Measurements from ENCODE around the gene BTNL3. TPM values are rescaled to one million over a fixed set of nuclear protein-coding genes. Genes with fewer than 3 reads are reported as not detected.

Gene BTNL3
- polyA plus RNA-seq (2012; rRNA removed), result not detected in 2 replicates
- not detected in 2 replicates for polyA plus RNA-seq (2012; cell fraction: cytosol; rRNA removed)
- polyA plus RNA-seq (2012; cell fraction: nucleus; rRNA removed), result not detected in 2 replicates

GRCh38 chr5:180988592-180988991 lies at the start of gene BTNL3:
Gene BTNL3 (plus strand): TSS chr5:180988846. CDS start chr5:180989029, 183 bp downstream.
- CTCF ChIA-PET, result no interaction called here
- POLR2A ChIA-PET, result no interaction called here
- no peaks in the 10 kb centered on the region for H3F3A ChIP-seq (replicated peaks; ENCODE audit: insufficient read depth)
- H4K20me1 ChIP-seq (ENCODE audit: insufficient read depth), result no peaks in the 10 kb centered on the region
- H3K27ac ChIP-seq (ENCODE audit: low read depth in 2 of 2, low read length in 1 of 2), result no peak within 1 kb of the TSS
- no peaks in the 10 kb centered on the region for H3K79me2 ChIP-seq (ENCODE audit: insufficient read depth)
- DNase-seq, result no peak
- no peaks in the 10 kb centered on the region for H3K4me1 ChIP-seq (ENCODE audit: control insufficient read depth in 1 of 2, insufficient read depth in 2 of 2, low read depth in 1 of 2, low read length in 1 of 2)
- WGBS (ENCODE audit: low lambda C conversion rate), result 10% methylated on average over 5 of the region's 5 CpGs
- no peaks in the 10 kb centered on the region for H3K9me3 ChIP-seq
- H3K9ac ChIP-seq, result no peak within 1 kb of the TSS
- no peaks in the 10 kb centered on the region for H3K9me2 ChIP-seq
- H3K4me2 ChIP-seq, result no peak within 1 kb of the TSS
- no peak for TF ChIP-seq NRF1 (IDR thresholded peaks at IDR 0.05; ENCODE audit: low read depth, low read length)
- TF ChIP-seq FOSL2 (IDR thresholded peaks at IDR 0.05; ENCODE audit: borderline replicate concordance, low read depth), result no peak
- no peak for TF ChIP-seq RXRA (IDR thresholded peaks at IDR 0.05; ENCODE audit: borderline replicate concordance, low read depth)
- TF ChIP-seq USF1 (IDR thresholded peaks at IDR 0.05; ENCODE audit: borderline replicate concordance, low read depth), result no peak
- TF ChIP-seq NFIC (IDR thresholded peaks at IDR 0.05; ENCODE audit: borderline replicate concordance), result no peak
- no peak for TF ChIP-seq RFX5 (IDR thresholded peaks at IDR 0.05; ENCODE audit: low read length)
- no peak for TF ChIP-seq YY1 (IDR thresholded peaks at IDR 0.05; ENCODE audit: low read depth)
- no peak for TF ChIP-seq SIN3A (IDR thresholded peaks at IDR 0.05; ENCODE audit: borderline replicate concordance, low read depth, low read length)
- TF ChIP-seq POLR2AphosphoS5 (IDR thresholded peaks at IDR 0.05; ENCODE audit: low read depth, low read length), result no peak
- TF ChIP-seq SMC3 (IDR thresholded peaks at IDR 0.05; ENCODE audit: low read depth, low read length), result no peak
- TF ChIP-seq MXI1 (IDR thresholded peaks at IDR 0.05; ENCODE audit: low read depth, low read length), result no peak
- no peak for TF ChIP-seq EZH2phosphoT487 (IDR thresholded peaks at IDR 0.05; ENCODE audit: borderline replicate concordance, low read depth)
- H2AFZ ChIP-seq (ENCODE audit: low read depth), result no peak within 1 kb of the TSS
- H3K27me3 ChIP-seq (ENCODE audit: insufficient read depth), result no peaks in the 10 kb centered on the region
- no peak within 1 kb of the TSS for H3K4me3 ChIP-seq (ENCODE audit: low read depth in 2 of 2, low read length in 1 of 2)
- no peaks in the 10 kb centered on the region for H3K36me3 ChIP-seq (replicated peaks in 1 of 2; ENCODE audit: control insufficient read depth in 1 of 2, insufficient read depth in 2 of 2, low read length in 1 of 2)

GRCh38 chr5:180950291-180950949 lies 38.2 kb upstream of the BTNL3 start:
- Histone ChIP-seq H2AFZ (ENCODE audit: low read depth) (no peak overlapping the region), H3K79me2 (ENCODE audit: insufficient read depth) (no peaks in the 10 kb centered on the region), H3F3A (replicated peaks; ENCODE audit: insufficient read depth) (no peaks in the 10 kb centered on the region), H3K9me2 (no peaks in the 10 kb centered on the region), H3K9me3 (no peaks in the 10 kb centered on the region), H4K20me1 (ENCODE audit: insufficient read depth) (no peaks in the 10 kb centered on the region), H3K27ac (ENCODE audit: low read depth in 2 of 2, low read length in 1 of 2) (no peak overlapping the region), H3K4me3 (ENCODE audit: low read depth in 2 of 2, low read length in 1 of 2) (no peak overlapping the region), H3K4me2 (no peak overlapping the region), H3K27me3 (ENCODE audit: insufficient read depth) (no peaks in the 10 kb centered on the region), H3K9ac (no peak overlapping the region), H3K4me1 (ENCODE audit: control insufficient read depth in 1 of 2, insufficient read depth in 2 of 2, low read depth in 1 of 2, low read length in 1 of 2) (no peaks in the 10 kb centered on the region), H3K36me3 (replicated peaks in 1 of 2; ENCODE audit: control insufficient read depth in 1 of 2, insufficient read depth in 2 of 2, low read length in 1 of 2) (no peaks in the 10 kb centered on the region)
- ChIA-PET CTCF (no interaction called here), POLR2A (no interaction called here)
- DNase-seq, result no peak
- 0% methylated on average over 4 of the region's 6 CpGs for WGBS (ENCODE audit: low lambda C conversion rate)
- TF ChIP-seq RFX5 (IDR thresholded peaks at IDR 0.05; ENCODE audit: low read length) (no peak), TEAD4 (IDR thresholded peaks at IDR 0.05; ENCODE audit: borderline replicate concordance, insufficient read depth) (no peak), REST (IDR thresholded peaks at IDR 0.05; ENCODE audit: low read depth, low read length) (no peak), EZH2phosphoT487 (IDR thresholded peaks at IDR 0.05; ENCODE audit: borderline replicate concordance, low read depth) (no peak), YY1 (IDR thresholded peaks at IDR 0.05; ENCODE audit: low read depth) (no peak), NFIC (IDR thresholded peaks at IDR 0.05; ENCODE audit: borderline replicate concordance) (no peak), FOSL2 (IDR thresholded peaks at IDR 0.05; ENCODE audit: borderline replicate concordance, low read depth) (no peak), GABPA (IDR thresholded peaks at IDR 0.05; ENCODE audit: low read depth) (no peak), MXI1 (IDR thresholded peaks at IDR 0.05; ENCODE audit: low read depth, low read length) (no peak), RAD21 (IDR thresholded peaks at IDR 0.05; ENCODE audit: low read length) (no peak), POLR2AphosphoS5 (IDR thresholded peaks at IDR 0.05; ENCODE audit: low read depth, low read length) (no peak), CTCF (IDR thresholded peaks at IDR 0.05) (no peak), MEF2A (IDR thresholded peaks at IDR 0.05; ENCODE audit: borderline replicate concordance, low read depth) (no peak)
